ENCODE measurements around the gene MKRN2.

The MKRN2 gene

GRCh38 chr3:12627370-12627769 lies 70.5 kb downstream of the MKRN2 start:
- TF ChIP-seq FOXM1 (IDR thresholded peaks at IDR 0.05; ENCODE audit: borderline replicate concordance, low read depth) (no peak), EGR1 (IDR thresholded peaks at IDR 0.05) (no peak), MAX (IDR thresholded peaks at IDR 0.05) (no peak), TEAD4 (IDR thresholded peaks at IDR 0.05) (no peak), TCF12 (IDR thresholded peaks at IDR 0.05; ENCODE audit: low read depth) (no peak), REST (IDR thresholded peaks at IDR 0.05; ENCODE audit: low read depth) (no peak), CEBPB (IDR thresholded peaks at IDR 0.05) (no peak), NFIC (IDR thresholded peaks at IDR 0.05) (no peak), ZBTB7A (IDR thresholded peaks at IDR 0.05; ENCODE audit: low read depth) (no peak), CREB1 (IDR thresholded peaks at IDR 0.05; ENCODE audit: low read depth) (no peak)

GRCh38 chr3:12628813-12629212 lies 71.9 kb downstream of the MKRN2 start:
- no peak for TF ChIP-seq CEBPB (IDR thresholded peaks at IDR 0.05)

DNA sequence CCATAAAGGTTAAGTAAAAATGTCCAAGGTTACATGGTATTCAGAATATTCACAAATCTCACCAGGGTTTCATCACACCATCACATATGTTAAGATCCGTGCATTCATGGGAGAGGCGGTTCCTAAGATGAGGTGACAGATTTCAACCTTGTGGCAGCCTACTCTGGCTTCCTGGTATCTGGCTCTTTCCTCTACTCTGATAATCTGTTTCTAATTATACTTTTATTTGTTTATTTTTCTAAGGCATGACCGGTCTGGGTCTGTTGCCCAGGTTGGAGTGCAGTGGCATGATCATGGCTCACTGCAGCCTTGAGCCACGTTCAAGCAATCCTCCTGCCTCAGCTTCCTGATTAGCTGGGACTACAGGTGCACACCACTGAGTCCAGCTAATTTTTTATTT lies 72.7 kb downstream of the MKRN2 start:
- no peak for TF ChIP-seq ZBTB7A (IDR thresholded peaks at IDR 0.05; ENCODE audit: low read depth)

GRCh38 chr3:12630292-12630691 lies 73.4 kb downstream of the MKRN2 start:
- no peak for TF ChIP-seq CEBPB (IDR thresholded peaks at IDR 0.05)
- TF ChIP-seq TAF1 (IDR thresholded peaks at IDR 0.05; ENCODE audit: low read depth), result no peak
- TF ChIP-seq FOXM1 (IDR thresholded peaks at IDR 0.05; ENCODE audit: borderline replicate concordance, low read depth), result no peak
- TF ChIP-seq, protein P1, sequence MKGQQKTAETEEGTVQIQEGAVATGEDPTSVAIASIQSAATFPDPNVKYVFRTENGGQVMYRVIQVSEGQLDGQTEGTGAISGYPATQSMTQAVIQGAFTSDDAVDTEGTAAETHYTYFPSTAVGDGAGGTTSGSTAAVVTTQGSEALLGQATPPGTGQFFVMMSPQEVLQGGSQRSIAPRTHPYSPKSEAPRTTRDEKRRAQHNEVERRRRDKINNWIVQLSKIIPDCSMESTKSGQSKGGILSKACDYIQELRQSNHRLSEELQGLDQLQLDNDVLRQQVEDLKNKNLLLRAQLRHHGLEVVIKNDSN (IDR thresholded peaks at IDR 0.05), result no peak
- no peak for TF ChIP-seq MAX (IDR thresholded peaks at IDR 0.05)
- no peak for TF ChIP-seq ZBTB7A (IDR thresholded peaks at IDR 0.05; ENCODE audit: low read depth)
- no peak for TF ChIP-seq REST (IDR thresholded peaks at IDR 0.05; ENCODE audit: low read depth)
- TF ChIP-seq RAD21 (IDR thresholded peaks at IDR 0.05; ENCODE audit: low read depth), result no peak
- no peak for TF ChIP-seq EGR1 (IDR thresholded peaks at IDR 0.05)
- no peak for TF ChIP-seq TCF12 (IDR thresholded peaks at IDR 0.05; ENCODE audit: low read depth)
- no peak for TF ChIP-seq NFIC (IDR thresholded peaks at IDR 0.05)
- no peak for TF ChIP-seq TEAD4 (IDR thresholded peaks at IDR 0.05)
- TF ChIP-seq EP300 (IDR thresholded peaks at IDR 0.05; ENCODE audit: borderline replicate concordance), result no peak
- no peak for TF ChIP-seq CREB1 (IDR thresholded peaks at IDR 0.05; ENCODE audit: low read depth)
- no peak for TF ChIP-seq YY1 (IDR thresholded peaks at IDR 0.05; ENCODE audit: low read depth)

DNA sequence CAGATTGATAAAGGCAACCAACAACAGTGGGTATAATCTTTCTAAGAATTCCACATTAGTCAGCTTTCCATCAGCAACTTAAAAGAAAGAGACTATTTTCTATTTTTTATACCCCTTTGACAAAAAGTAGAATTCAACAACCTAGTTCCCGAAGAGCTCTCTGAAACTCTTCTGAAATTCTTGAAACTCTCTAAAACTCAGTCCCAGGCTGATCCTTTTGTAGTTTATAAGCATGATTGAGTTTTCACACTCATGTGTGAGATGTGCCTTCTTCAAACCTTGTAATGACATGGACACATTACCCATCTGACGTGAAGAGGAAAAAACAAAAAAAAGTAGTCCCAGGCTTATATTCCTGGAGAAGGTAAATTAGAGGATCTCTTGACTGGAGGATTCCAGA lies 75.6 kb downstream of the MKRN2 start:
- TF ChIP-seq EP300 (IDR thresholded peaks at IDR 0.05; ENCODE audit: borderline replicate concordance) (no peak), NFIC (IDR thresholded peaks at IDR 0.05) (no peak), CREB1 (IDR thresholded peaks at IDR 0.05; ENCODE audit: low read depth) (no peak), TEAD4 (IDR thresholded peaks at IDR 0.05) (no peak), ZBTB7A (IDR thresholded peaks at IDR 0.05; ENCODE audit: low read depth) (no peak), CEBPB (IDR thresholded peaks at IDR 0.05) (no peak), EGR1 (IDR thresholded peaks at IDR 0.05) (no peak), TAF1 (IDR thresholded peaks at IDR 0.05; ENCODE audit: low read depth) (no peak), RAD21 (IDR thresholded peaks at IDR 0.05; ENCODE audit: low read depth) (no peak), TCF12 (IDR thresholded peaks at IDR 0.05; ENCODE audit: low read depth) (no peak), REST (IDR thresholded peaks at IDR 0.05; ENCODE audit: low read depth) (no peak)
- TF ChIP-seq, protein P1 (IDR thresholded peaks at IDR 0.05), result no peak

Data from Ishikawa (cell line).